GM12874 (cell line): ENCODE data around the gene CTNNB1.

ENCODE experiments used
- TF ChIP-seq, protein P1 (sequence below): IDR thresholded peaks from 2 replicates; pipeline ENCODE4 v1.5.1; 2011; ENCODE audit warnings: low read depth, mild to moderate bottlenecking, control low read depth, low read length, moderate library complexity; ENCODE audit not compliant: insufficient read depth

CTNNB1 gene

DNA sequence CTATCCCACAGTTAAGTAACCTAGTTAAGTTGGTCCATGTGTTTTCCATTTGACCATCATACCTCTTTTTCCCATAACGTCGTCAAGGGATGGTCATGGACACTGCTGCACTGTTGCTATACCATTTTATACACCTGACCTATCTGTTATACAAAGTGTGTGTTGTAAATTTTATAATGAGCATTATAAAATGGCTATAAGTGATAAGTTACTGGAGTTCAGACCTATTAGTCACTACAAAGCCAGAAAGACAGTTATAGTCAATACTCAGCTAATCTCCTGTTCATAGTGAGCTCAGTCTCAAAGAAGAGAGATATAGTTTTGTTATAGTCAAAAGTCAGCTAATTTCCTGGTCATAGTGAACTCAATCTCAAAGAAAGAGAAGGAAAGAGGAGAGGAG, 18.9 kb upstream of the CTNNB1 start:
- TF ChIP-seq, protein P1, sequence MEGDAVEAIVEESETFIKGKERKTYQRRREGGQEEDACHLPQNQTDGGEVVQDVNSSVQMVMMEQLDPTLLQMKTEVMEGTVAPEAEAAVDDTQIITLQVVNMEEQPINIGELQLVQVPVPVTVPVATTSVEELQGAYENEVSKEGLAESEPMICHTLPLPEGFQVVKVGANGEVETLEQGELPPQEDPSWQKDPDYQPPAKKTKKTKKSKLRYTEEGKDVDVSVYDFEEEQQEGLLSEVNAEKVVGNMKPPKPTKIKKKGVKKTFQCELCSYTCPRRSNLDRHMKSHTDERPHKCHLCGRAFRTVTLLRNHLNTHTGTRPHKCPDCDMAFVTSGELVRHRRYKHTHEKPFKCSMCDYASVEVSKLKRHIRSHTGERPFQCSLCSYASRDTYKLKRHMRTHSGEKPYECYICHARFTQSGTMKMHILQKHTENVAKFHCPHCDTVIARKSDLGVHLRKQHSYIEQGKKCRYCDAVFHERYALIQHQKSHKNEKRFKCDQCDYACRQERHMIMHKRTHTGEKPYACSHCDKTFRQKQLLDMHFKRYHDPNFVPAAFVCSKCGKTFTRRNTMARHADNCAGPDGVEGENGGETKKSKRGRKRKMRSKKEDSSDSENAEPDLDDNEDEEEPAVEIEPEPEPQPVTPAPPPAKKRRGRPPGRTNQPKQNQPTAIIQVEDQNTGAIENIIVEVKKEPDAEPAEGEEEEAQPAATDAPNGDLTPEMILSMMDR = no peak

DNA sequence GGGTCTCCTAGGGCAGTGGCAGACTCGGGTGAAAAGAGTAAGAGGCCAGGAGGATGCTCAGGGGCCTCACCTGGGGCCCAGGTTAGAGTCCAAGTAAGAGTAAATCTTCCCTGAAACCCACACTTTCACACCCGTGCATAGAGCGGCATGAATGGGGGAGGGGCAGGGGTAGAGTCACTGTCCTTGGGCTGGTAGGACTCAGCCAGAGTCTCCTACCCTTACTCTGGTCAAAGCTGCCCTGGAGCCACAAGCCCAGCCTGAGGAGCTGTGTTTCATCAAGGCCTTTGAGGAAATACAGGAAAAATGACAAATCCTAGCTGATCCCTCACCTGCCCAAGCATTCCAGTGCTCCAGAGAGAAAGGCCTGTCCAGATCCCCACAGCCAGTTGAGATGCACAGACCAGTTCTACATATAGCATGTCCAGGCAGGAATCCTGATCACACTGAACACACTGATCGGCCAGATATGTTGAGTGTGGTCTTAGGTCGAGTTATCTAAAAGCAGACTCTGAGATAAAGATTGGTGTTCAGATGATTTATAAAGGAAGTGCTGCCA, 16.7 kb upstream of the CTNNB1 start:
- TF ChIP-seq, protein P1 = no peak

DNA sequence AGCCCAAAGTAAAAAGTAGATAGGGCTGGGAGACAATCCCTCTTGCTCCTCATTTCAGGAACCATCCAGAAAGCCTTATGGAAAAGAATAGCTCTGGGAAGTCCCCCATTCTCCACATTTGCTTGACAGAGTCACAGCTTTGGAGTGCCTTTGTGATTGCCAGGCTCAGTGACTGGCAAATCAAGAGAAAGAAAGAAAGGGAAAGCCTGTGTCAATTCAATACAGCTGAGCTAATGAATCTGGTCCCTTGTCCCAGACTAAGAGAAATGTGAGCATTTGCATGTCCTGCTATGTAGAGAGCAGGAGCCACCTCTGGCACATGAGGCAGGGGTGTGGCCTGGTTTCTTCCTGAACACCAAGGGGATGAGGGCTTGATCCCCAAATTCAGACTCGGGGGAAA, 14.9 kb upstream of the CTNNB1 start:
- TF ChIP-seq, protein P1 = no peak

DNA sequence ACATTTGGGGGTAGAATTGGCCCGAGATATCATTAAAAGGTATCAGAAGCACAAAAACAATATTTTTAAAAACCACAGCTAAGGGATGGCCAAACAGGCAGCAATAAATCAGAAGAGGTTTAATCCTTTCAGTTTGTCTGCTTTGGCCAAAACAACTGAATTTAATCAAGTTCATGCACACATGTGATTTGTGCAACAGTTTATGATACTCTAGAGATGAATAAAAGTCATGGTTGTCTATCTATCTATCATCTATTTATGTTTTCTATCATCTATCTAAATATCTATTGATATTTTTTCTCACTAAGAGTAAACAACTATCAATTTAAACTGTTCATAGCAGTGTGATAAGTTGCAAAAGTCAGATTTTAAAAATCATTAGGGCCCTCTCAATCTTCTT, 13.0 kb upstream of the CTNNB1 start:
- TF ChIP-seq, protein P1 = no peak

DNA sequence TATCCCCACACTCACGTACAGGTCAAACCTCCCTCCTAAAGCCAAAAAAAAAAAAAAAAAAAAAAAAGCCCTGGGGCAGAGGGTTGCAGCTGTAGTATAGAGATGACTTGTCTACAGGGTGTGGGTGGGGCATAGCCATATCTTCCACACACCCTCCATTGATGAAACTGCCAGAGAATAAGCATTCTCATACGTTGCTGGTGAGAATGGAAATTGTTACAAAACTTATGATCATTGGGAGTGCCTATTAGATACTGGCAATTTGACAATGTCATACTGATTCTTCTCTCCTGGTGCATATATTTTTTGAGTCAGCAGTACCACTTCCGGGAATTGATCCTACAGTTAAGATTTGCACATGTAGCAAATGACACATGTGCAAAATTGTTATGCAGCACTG, 11.0 kb upstream of the CTNNB1 start:
- TF ChIP-seq, protein P1 = no peak

DNA sequence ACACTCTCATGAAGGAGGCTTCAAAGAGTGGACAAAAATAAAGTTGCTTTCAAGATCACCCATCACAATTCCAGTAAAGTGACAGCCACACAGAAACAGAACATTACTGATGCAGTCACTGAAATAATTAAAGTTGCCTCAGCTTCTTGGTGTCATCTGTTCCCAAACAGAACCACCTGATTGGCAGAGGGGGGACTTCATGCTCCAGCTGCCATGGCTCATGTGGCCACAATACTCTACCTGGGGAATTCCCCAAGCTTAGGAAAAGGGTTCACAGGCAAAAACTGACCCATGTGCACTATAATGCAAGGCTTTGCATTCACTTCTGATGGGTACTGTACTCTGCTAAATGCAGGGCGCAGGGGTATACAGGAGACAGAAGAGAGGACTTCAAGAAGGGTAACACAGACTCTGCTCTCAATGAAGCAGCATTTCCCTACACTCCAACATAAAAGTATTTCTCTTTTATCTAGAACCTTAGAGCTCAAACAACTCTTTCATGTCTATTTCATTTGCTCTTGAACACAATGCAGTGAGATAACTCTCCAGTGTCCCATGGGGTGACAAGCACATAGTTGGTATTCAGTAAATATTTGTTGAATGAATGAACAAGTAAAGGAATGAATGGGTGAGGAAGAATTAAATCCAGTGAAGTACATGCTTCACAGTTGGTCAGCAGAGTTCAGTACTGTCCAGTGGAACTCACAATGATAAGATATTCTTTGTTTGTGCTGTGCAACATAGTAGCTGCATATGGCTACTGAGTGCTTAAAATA, 8.6 kb upstream of the CTNNB1 start:
- TF ChIP-seq, protein P1 = no peak

DNA sequence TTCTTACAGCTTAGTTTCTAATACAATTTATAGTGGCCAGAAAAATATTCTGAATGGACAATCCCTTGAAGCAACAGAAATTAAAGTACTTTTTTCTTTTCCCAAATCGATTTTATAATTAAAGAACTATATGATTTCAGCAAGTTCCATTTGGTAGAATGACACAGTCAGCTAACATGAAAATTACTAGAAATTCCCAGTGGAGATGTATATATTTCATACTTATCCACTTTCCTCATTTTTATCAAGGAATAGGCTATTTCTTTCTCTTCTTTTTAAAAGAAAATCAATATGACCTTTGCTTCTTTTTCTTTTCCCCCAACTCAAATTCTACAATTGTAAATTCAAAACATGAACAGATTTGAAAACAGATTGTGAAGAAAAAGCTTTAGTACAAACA, 6.4 kb upstream of the CTNNB1 start:
- TF ChIP-seq, protein P1 = no peak
